IMR-90 (cell line): ENCODE data around the gene DUXB. TPM values are rescaled to one million over a fixed set of nuclear protein-coding genes. Genes with fewer than 3 reads are reported as not detected.

Experiments used
- ATAC-seq: fragments of 200-7000 bp; cut with Tn5 transposase; 2 replicates; pipeline ENCODE4 v1.9.1; 2020; ENCODE audit warnings: low read depth, mild to moderate bottlenecking, moderate library complexity
- Bru-seq: library from RNA; stranded (reverse); fragments of 400-500 nt; gene quantifications from one replicate; lab custom pipeline; 2021; lab: Mats Ljungman, UMichigan
- BruChase-seq, 2 experiments: library from RNA; stranded (reverse); fragments of 400-500 nt; gene quantifications; one replicate each; lab custom pipeline; 2021; lab: Mats Ljungman, UMichigan
- BruUV-seq: library from RNA; stranded (reverse); fragments of 400-500 nt; replicated peaks from 2 replicates; lab custom pipeline; 2021; lab: Mats Ljungman, UMichigan
- CTCF ChIA-PET: fragments of 300-600 bp; formaldehyde crosslinking; extraction: SDS; loops from one replicate; lab custom pipeline; 2021; ENCODE audit warnings: antibody characterized with exemption; lab: Yijun Ruan, JAX
- POLR2A ChIA-PET: fragments of 300-600 bp; sonication (Branson Sonifier 250); formaldehyde crosslinking; loops from one replicate; lab custom pipeline; 2022; ENCODE audit warnings: antibody characterized with exemption; ENCODE audit not compliant: unreplicated experiment; lab: Charles Lee
- DNase-seq: peaks from one replicate; pipeline ENCODE4 v3.0.0; 2013
- H2AFZ ChIP-seq: replicated peaks from 2 replicates; pipeline ENCODE3; 2013; ENCODE audit warnings: low read length, mild to moderate bottlenecking; ENCODE audit not compliant: poor library complexity
- H2AK5ac ChIP-seq: 2 replicates; pipeline ENCODE4 v1.6.1; 2013; ENCODE audit warnings: low read depth, low read length, inconsistent platforms
- H2AK9ac ChIP-seq: replicated peaks from 2 replicates; pipeline ENCODE3; 2013; ENCODE audit warnings: mild to moderate bottlenecking, low read depth, low read length, moderate library complexity; ENCODE audit not compliant: poor library complexity
- H2BK120ac ChIP-seq: 2 replicates; pipeline ENCODE4 v1.6.1; 2013; ENCODE audit warnings: low read depth, low read length, inconsistent platforms
- H2BK15ac ChIP-seq: 3 replicates; pipeline ENCODE4 v1.6.1; 2013; ENCODE audit warnings: low read depth, low read length, inconsistent platforms
- H2BK20ac ChIP-seq: 2 replicates; pipeline ENCODE4 v1.6.1; 2013; ENCODE audit warnings: low read depth, mild to moderate bottlenecking, inconsistent platforms, low read length, moderate library complexity
- H2BK5ac ChIP-seq: 2 replicates; pipeline ENCODE4 v1.6.1; 2013; ENCODE audit warnings: mild to moderate bottlenecking, low read depth, low read length, inconsistent platforms; ENCODE audit not compliant: poor library complexity, severe bottlenecking
- H3K14ac ChIP-seq: replicated peaks from 2 replicates; pipeline ENCODE4 v1.6.1; 2013; ENCODE audit warnings: low read depth, low read length, inconsistent platforms
- H3K18ac ChIP-seq: 2 replicates; pipeline ENCODE4 v1.6.1; 2013; ENCODE audit warnings: low read depth, low read length, control low read depth
- H3K23ac ChIP-seq: 2 replicates; pipeline ENCODE4 v1.6.1; 2013; ENCODE audit warnings: low read depth, low read length, inconsistent platforms
- H3K27ac ChIP-seq: 2 replicates; pipeline ENCODE4 v1.5.1; 2013; ENCODE audit warnings: mild to moderate bottlenecking, control low read depth, low read length; ENCODE audit not compliant: insufficient read depth
- H3K27me3 ChIP-seq: 2 replicates; pipeline ENCODE4 v1.6.1; 2013; ENCODE audit warnings: low read length; ENCODE audit not compliant: control insufficient read depth, insufficient read depth
- H3K36me3 ChIP-seq: 2 replicates; pipeline ENCODE4 v1.6.1; 2013; ENCODE audit warnings: low read length, mixed read lengths; ENCODE audit not compliant: control insufficient read depth, insufficient read depth
- H3K4ac ChIP-seq: 2 replicates; pipeline ENCODE4 v1.6.1; 2013; ENCODE audit warnings: low read depth, low read length, inconsistent platforms
- H3K4me1 ChIP-seq: 2 replicates; pipeline ENCODE4 v1.6.1; 2013; ENCODE audit warnings: low read length, mixed read lengths; ENCODE audit not compliant: control insufficient read depth, insufficient read depth
- H3K4me2 ChIP-seq: 2 replicates; pipeline ENCODE4 v1.6.1; 2013; ENCODE audit warnings: low read depth, mild to moderate bottlenecking, control low read depth, low read length, moderate library complexity
- H3K4me3 ChIP-seq: 2 replicates; pipeline ENCODE4 v1.5.1; 2013; ENCODE audit warnings: low read depth, mild to moderate bottlenecking, control low read depth, low read length, moderate library complexity; ENCODE audit not compliant: insufficient read depth
- H3K56ac ChIP-seq: 2 replicates; pipeline ENCODE4 v1.6.1; 2013; ENCODE audit warnings: low read length, inconsistent platforms; ENCODE audit not compliant: insufficient read depth; ENCODE audit errors: extremely low read depth
- H3K79me1 ChIP-seq, 2 experiments: 2 replicates each; pipeline ENCODE4 v1.6.1; 2013; ENCODE audit warnings: low read length in 2 of 2, inconsistent platforms in 1 of 2, low read depth in 1 of 2
- H3K9ac ChIP-seq: 2 replicates; pipeline ENCODE4 v1.6.1; 2013; ENCODE audit warnings: low read depth, low read length, control low read depth
- H3K9me1 ChIP-seq: 2 replicates; pipeline ENCODE4 v1.6.1; 2013; ENCODE audit warnings: low read length, inconsistent platforms; ENCODE audit not compliant: insufficient read depth
- H3K9me3 ChIP-seq: 2 replicates; pipeline ENCODE4 v1.6.1; 2013; ENCODE audit warnings: low read length; ENCODE audit not compliant: control insufficient read depth, insufficient read depth
- H4K20me1 ChIP-seq: 2 replicates; pipeline ENCODE4 v1.6.1; 2013; ENCODE audit warnings: low read length, inconsistent platforms; ENCODE audit not compliant: insufficient read depth
- H4K5ac ChIP-seq: 2 replicates; pipeline ENCODE4 v1.6.1; 2013; ENCODE audit warnings: mild to moderate bottlenecking, low read depth, low read length, control low read depth
- H4K8ac ChIP-seq, 2 experiments: 2 replicates each; pipeline ENCODE4 v1.6.1; 2013; ENCODE audit warnings: low read depth in 2 of 2, low read length in 2 of 2, control low read depth in 1 of 2, inconsistent platforms in 1 of 2
- H4K91ac ChIP-seq: 2 replicates; pipeline ENCODE4 v1.6.1; 2013; ENCODE audit warnings: low read depth, low read length, inconsistent platforms; ENCODE audit not compliant: insufficient read depth
- CHD1 ChIP-seq: IDR thresholded peaks from 2 replicates; pipeline ENCODE4 v1.6.1; 2012; ENCODE audit warnings: low read depth, low read length, improper control_type of control experiment
- ELK1 ChIP-seq: fragments of 150-350 bp; IDR thresholded peaks from 2 replicates; pipeline ENCODE4 v1.6.1; 2016; ENCODE audit warnings: low read depth, mild to moderate bottlenecking, low read length, moderate library complexity, borderline replicate concordance
- FOS ChIP-seq: fragments of 150-350 bp; IDR thresholded peaks from 2 replicates; pipeline ENCODE4 v1.6.1; 2016; ENCODE audit warnings: low read depth, low read length
- MAZ ChIP-seq: IDR thresholded peaks from 2 replicates; pipeline ENCODE4 v1.6.1; 2012; ENCODE audit warnings: low read depth, mild to moderate bottlenecking, low read length, improper control_type of control experiment, moderate library complexity, borderline replicate concordance
- MXI1 ChIP-seq: IDR thresholded peaks from 2 replicates; pipeline ENCODE4 v1.6.1; 2012; ENCODE audit warnings: low read depth, mild to moderate bottlenecking, low read length, moderate library complexity, borderline replicate concordance
- NFE2L2 ChIP-seq: fragments of 150-350 bp; IDR thresholded peaks from 2 replicates; pipeline ENCODE4 v1.6.1; 2016; ENCODE audit warnings: low read depth, mild to moderate bottlenecking, low read length
- POLR2A ChIP-seq: IDR thresholded peaks from 2 replicates; pipeline ENCODE4 v1.6.1; 2012; ENCODE audit warnings: mild to moderate bottlenecking, low read depth, low read length
- RAD21 ChIP-seq: IDR thresholded peaks from 2 replicates; pipeline ENCODE4 v1.6.1; 2012; ENCODE audit warnings: low read length, improper control_type of control experiment
- RCOR1 ChIP-seq: IDR thresholded peaks from 2 replicates; pipeline ENCODE4 v1.6.1; 2012; ENCODE audit warnings: mild to moderate bottlenecking, low read length, improper control_type of control experiment; ENCODE audit not compliant: insufficient replicate concordance
- RFX5 ChIP-seq: IDR thresholded peaks from 2 replicates; pipeline ENCODE4 v1.8.0; 2012; ENCODE audit warnings: low read depth, mild to moderate bottlenecking, low read length, moderate library complexity
- SMC3 ChIP-seq: fragments of 150-350 bp; IDR thresholded peaks from 2 replicates; pipeline ENCODE4 v1.6.1; 2016; ENCODE audit warnings: low read depth, mild to moderate bottlenecking, antibody characterized with exemption, low read length, moderate library complexity
- WGBS, 2 experiments: methylation state at CpG; one replicate each; pipeline versions ENCODE4 v1.1.5 to v1.1.7; 2013; ENCODE audit warnings: missing lambda C conversion rate in 2 of 2; ENCODE audit not compliant: insufficient read length in 1 of 2; ENCODE audit errors: extremely low coverage in 2 of 2; 5-methylcytosine and 5-hydroxymethylcytosine counted together
- dilution Hi-C: fragments of 300-500 bp; cut with HindIII; formaldehyde crosslinking; loops from one replicate; pipeline ENCODE4 v1.14.3; 2018; ENCODE audit warnings: low sequenced_read_pairs; ENCODE audit not compliant: unreplicated experiment
- in situ Hi-C: fragments of 300-500 bp; cut with MboI; formaldehyde crosslinking; loops from 3 replicates; pipeline ENCODE4 v1.14.3; 2019; ENCODE audit warnings: low sequenced_read_pairs, inconsistent platforms, mixed read lengths
- intact Hi-C: fragments of 100-400 bp; cut with micrococcal nuclease; formaldehyde crosslinking; loops from 2 replicates; pipeline ENCODE4 v1.10.0; 2022
- long read RNA-seq: library from polyadenylated mRNA; unstranded; transcript quantifications from one replicate; pipeline ENCODE4 v2.0.0, GENCODE V29; 2021; ENCODE audit not compliant: unreplicated experiment
- polyA plus RNA-seq, 3 experiments: library from polyadenylated mRNA; depleted of rRNA; stranded (reverse); fragments of >200 nt; gene quantifications; 2 replicates each; pipeline ENCODE4 v1.2.3, GENCODE V29; 2012; ENCODE audit warnings: low replicate concordance in 1 of 3
- total RNA-seq: library from RNA; depleted of rRNA; stranded (reverse); fragments of >200 nt; gene quantifications from 2 replicates; pipeline ENCODE4 v1.2.3, GENCODE V29; 2012; rRNA removed

Gene DUXB
- total RNA-seq (not detected in 2 replicates), polyA plus RNA-seq (2012; rRNA removed) (not detected in 2 replicates), Bru-seq, nascent RNA (not detected), BruChase-seq, experiment 1, labeled RNA remaining after a 6-hour chase (not detected), BruChase-seq, experiment 2, labeled RNA remaining after a 2-hour chase (not detected)
- not detected in 2 replicates for polyA plus RNA-seq (2012; cell fraction: cytosol; rRNA removed)
- polyA plus RNA-seq (2012; cell fraction: nucleus; rRNA removed; ENCODE audit: low replicate concordance): not detected in 2 replicates
- long read RNA-seq: 0 reads

GRCh38 chr16:75701361-75701760, at the start of gene DUXB:
Gene DUXB (minus strand): TSS chr16:75701461. CDS start chr16:75701418, 43 bp downstream.
- intact Hi-C loops: no loop called here

More at GRCh38 chr16:75701361-75701760, at the start of gene DUXB:
- Histone ChIP-seq H3K23ac (no peak within 1 kb of the TSS), H3K9me1 (no peaks in the 10 kb centered on the region), H4K8ac (no peak within 1 kb of the TSS), H2AK9ac (no peak within 1 kb of the TSS), H2BK20ac (no peak within 1 kb of the TSS), H4K91ac (no peak within 1 kb of the TSS), H2AK5ac (no peak within 1 kb of the TSS), H2AFZ (no peak within 1 kb of the TSS), H2BK120ac (no peak within 1 kb of the TSS), H3K9me3 (no peaks in the 10 kb centered on the region), H2BK15ac (no peak within 1 kb of the TSS), H3K4me1 (no peaks in the 10 kb centered on the region), H3K56ac (no peak within 1 kb of the TSS), H3K79me1 (no peaks in the 10 kb centered on the region), H2BK5ac (no peak within 1 kb of the TSS), H4K20me1 (no peaks in the 10 kb centered on the region), H3K4ac (no peak within 1 kb of the TSS), H3K27ac (no peak within 1 kb of the TSS), H3K27me3 (no peaks in the 10 kb centered on the region), H3K14ac (no peak within 1 kb of the TSS), H3K9ac (no peak within 1 kb of the TSS), H3K18ac (no peak within 1 kb of the TSS), H3K4me2 (no peak within 1 kb of the TSS), H4K5ac (no peak within 1 kb of the TSS), H3K36me3 (no peaks in the 10 kb centered on the region), H3K4me3 (no peak within 1 kb of the TSS)
- dilution Hi-C loops: no loop called here
- ChIA-PET CTCF (no interaction called here), POLR2A (no interaction called here)
- no TSS peak for BruUV-seq
- DNase-seq (no peak), ATAC-seq (no peak)
- TF ChIP-seq MXI1 (no peak), RFX5 (no peak), MAZ (no peak), POLR2A (no peak), RAD21 (no peak), NFE2L2 (no peak), CHD1 (no peak), RCOR1 (no peak), FOS (no peak), SMC3 (no peak), ELK1 (no peak)
- in situ Hi-C loops: no loop called here
- WGBS, 2 experiments: 80% methylated on average over 1 of the region's 5 CpGs; no CpG with 5 or more reads in 1 of the 2 experiments
